ENCODE results near the gene ZNF662. TPM values are rescaled to one million over a fixed set of nuclear protein-coding genes. Genes with fewer than 3 reads are reported as not detected.

The ZNF662 gene
- total and polyA plus RNA-seq, 3 donors from 2014 or later, result 11.2 to 23.5 (median 19.2) TPM

DNA sequence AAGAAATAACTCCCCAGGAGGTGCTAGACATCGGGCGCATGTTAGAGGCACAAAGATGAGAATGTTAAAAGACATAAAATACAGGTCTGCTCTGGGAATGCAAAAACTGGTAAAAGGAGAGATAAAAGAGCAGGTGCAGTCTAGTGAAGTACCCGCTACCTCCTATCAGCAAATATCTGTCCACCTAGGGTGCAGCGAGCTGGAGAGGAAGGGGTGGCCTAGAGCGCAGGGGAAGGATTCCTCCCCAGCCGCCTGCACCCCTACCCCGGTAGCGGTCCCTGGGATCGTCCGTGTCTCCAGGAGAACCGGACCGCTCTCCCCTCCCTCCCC lies 237 bp upstream of the ZNF662 start:
- intact Hi-C loops (cut with DNase I; ENCODE audit: low total_unique reads), result no loop called here

GRCh38 chr3:42906848-42907183 lies 874 bp downstream of the ZNF662 start:
- no peaks in the 10 kb centered on the region for H3K36me3 ChIP-seq (ENCODE audit: low read depth, missing control alignments)
- intact Hi-C loops (cut with DNase I; ENCODE audit: low total_unique reads), result no loop called here
- 56 to 57% methylated on average over 4 of the region's 4 CpGs for WGBS, 2 donors
- no peaks in the 10 kb centered on the region for H3K9me3 ChIP-seq
- no peak for TF ChIP-seq CTCF (IDR thresholded peaks at IDR 0.05)
- no peak for TF ChIP-seq POLR2A (IDR thresholded peaks at IDR 0.05)
- DNase-seq, result peak; percentile 15
- H3K4me3 ChIP-seq, result peak overlapping the region; percentile 68 to 80
- peaks cover 11% of the 10 kb centered on the region for H3K4me1 ChIP-seq
- H3K27ac ChIP-seq, result no peak overlapping the region
- no peaks in the 10 kb centered on the region for H3K27me3 ChIP-seq

More for the DNA sequence above, 237 bp upstream of the ZNF662 start:
- 6% methylated on average over 6 to 12 of the region's 12 CpGs for WGBS, 2 donors
- TF ChIP-seq POLR2A (IDR thresholded peaks at IDR 0.05) (no peak), CTCF (IDR thresholded peaks at IDR 0.05) (no peak)
- DNase-seq, result no peak
- Histone ChIP-seq H3K4me3 (peak overlapping the region; percentile 68 to 80), H3K27me3 (no peaks in the 10 kb centered on the region), H3K27ac (peak overlapping the region; percentile 12 to 79), H3K4me1 (peaks cover 11% of the 10 kb centered on the region), H3K9me3 (no peaks in the 10 kb centered on the region), H3K36me3 (ENCODE audit: low read depth, missing control alignments) (no peaks in the 10 kb centered on the region)

GRCh38 chr3:42908675-42909074 lies 2.7 kb downstream of the ZNF662 start:
- Histone ChIP-seq H3K27me3 (no peaks in the 10 kb centered on the region), H3K36me3 (ENCODE audit: low read depth, missing control alignments) (no peaks in the 10 kb centered on the region), H3K27ac (no peak overlapping the region), H3K4me3 (no peak overlapping the region), H3K9me3 (no peaks in the 10 kb centered on the region), H3K4me1 (peaks cover 11% of the 10 kb centered on the region)
- DNase-seq, result no peak
- intact Hi-C loops (cut with DNase I; ENCODE audit: low total_unique reads), result no loop called here
- 93 to 94% methylated on average over 7 of the region's 7 CpGs for WGBS, 2 donors
- TF ChIP-seq POLR2A (IDR thresholded peaks at IDR 0.05) (no peak), CTCF (IDR thresholded peaks at IDR 0.05) (no peak)

DNA sequence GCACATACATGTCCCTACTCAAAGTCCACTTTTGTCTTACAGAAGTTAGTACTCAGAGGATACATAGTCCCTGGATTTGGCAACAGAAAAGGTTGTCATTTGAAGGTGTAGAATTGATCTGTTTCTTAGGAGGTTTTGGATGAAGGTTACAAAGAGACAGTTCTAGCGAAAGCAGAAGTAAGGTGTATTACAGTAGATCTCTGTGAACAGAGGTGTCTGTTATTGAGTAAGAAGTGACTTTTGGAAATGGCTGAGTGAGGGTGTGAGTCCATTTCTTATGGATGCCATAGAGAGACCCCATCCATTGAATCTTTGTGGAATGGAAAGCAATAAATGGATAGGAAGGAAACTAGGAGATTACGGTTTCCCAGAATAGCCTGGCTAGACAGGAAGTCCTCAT lies 5.6 kb downstream of the ZNF662 start:
- intact Hi-C loops (cut with DNase I; ENCODE audit: low total_unique reads), result no loop called here
- Histone ChIP-seq H3K4me1 (peaks cover 5% of the 10 kb centered on the region), H3K4me3 (no peak overlapping the region), H3K27ac (no peak overlapping the region), H3K27me3 (no peaks in the 10 kb centered on the region), H3K9me3 (no peaks in the 10 kb centered on the region), H3K36me3 (ENCODE audit: low read depth, missing control alignments) (no peaks in the 10 kb centered on the region)
- DNase-seq, result no peak
- 97% methylated on average over 2 of the region's 2 CpGs for WGBS, 2 donors
- TF ChIP-seq POLR2A (IDR thresholded peaks at IDR 0.05) (no peak), CTCF (IDR thresholded peaks at IDR 0.05) (no peak)

GRCh38 chr3:42914771-42915515 lies 9.0 kb downstream of the ZNF662 start:
- no peak for TF ChIP-seq CTCF (IDR thresholded peaks at IDR 0.05)
- no peak for TF ChIP-seq POLR2A (IDR thresholded peaks at IDR 0.05)
- no peak for DNase-seq
- no peaks in the 10 kb centered on the region for H3K4me1 ChIP-seq
- no peaks in the 10 kb centered on the region for H3K27me3 ChIP-seq
- whole genome bisulfite sequencing, 2 donors, result 96% methylated on average over 8 of the region's 8 CpGs
- H3K27ac ChIP-seq, result no peak overlapping the region
- H3K4me3 ChIP-seq, result no peak overlapping the region
- H3K36me3 ChIP-seq (ENCODE audit: low read depth, missing control alignments), result no peaks in the 10 kb centered on the region
- H3K9me3 ChIP-seq, result no peaks in the 10 kb centered on the region
- intact Hi-C loops (cut with DNase I; ENCODE audit: low total_unique reads), result no loop called here

Data from testis (tissue), 3 donors.